GM21528 (cell line): ENCODE results near the gene ANKRD12.
"Not testable (repeated sequence)": the region's sequence is repeated elsewhere in the genome, so short reads cannot be mapped to it uniquely, and the experiment has no call there.

ENCODE experiments used
- ATAC-seq: cut with Tn5 transposase; IDR thresholded peaks from one replicate; pipeline ENCODE4 v1.9.1; 2021; ENCODE audit warnings: mild to moderate bottlenecking, moderate library complexity; ENCODE audit not compliant: unreplicated experiment, low FRiP score

ANKRD12 gene

GRCh38 chr18:9139400-9140039, 2.9 kb downstream of the ANKRD12 start:
- ATAC-seq, result no peak

- no peak for ATAC-seq
Observed at GRCh38 chr18:9140381-9140780, 3.8 kb downstream of the ANKRD12 start.

GRCh38 chr18:9140984-9141383, 4.4 kb downstream of the ANKRD12 start:
- ATAC-seq, result no peak

- no peak for ATAC-seq
Observed at GRCh38 chr18:9146224-9146623, 9.6 kb downstream of the ANKRD12 start.

- ATAC-seq, result peak; percentile 55
Observed at GRCh38 chr18:9147440-9148202, 11.0 kb downstream of the ANKRD12 start.

GRCh38 chr18:9148203-9148552, 11.6 kb downstream of the ANKRD12 start:
- no peak for ATAC-seq

GRCh38 chr18:9150121-9150520, 13.5 kb downstream of the ANKRD12 start:
- no peak for ATAC-seq

GRCh38 chr18:9153256-9153655, 16.7 kb downstream of the ANKRD12 start:
- ATAC-seq, result no peak

GRCh38 chr18:9156604-9157249, 20.1 kb downstream of the ANKRD12 start:
- no peak for ATAC-seq

- no peak for ATAC-seq
Observed at GRCh38 chr18:9157806-9158205, 21.2 kb downstream of the ANKRD12 start.

GRCh38 chr18:9160014-9160413, 23.4 kb downstream of the ANKRD12 start:
- no peak for ATAC-seq

- not testable (repeated sequence) for ATAC-seq
Observed at GRCh38 chr18:9162663-9163062, 26.1 kb downstream of the ANKRD12 start.

GRCh38 chr18:9164149-9164548, 27.6 kb downstream of the ANKRD12 start:
- ATAC-seq, result not testable (repeated sequence)

- ATAC-seq, result not testable (repeated sequence)
Observed at GRCh38 chr18:9165883-9166282, 29.3 kb downstream of the ANKRD12 start.

- not testable (repeated sequence) for ATAC-seq
Observed at GRCh38 chr18:9169515-9169914, 32.9 kb downstream of the ANKRD12 start.

- not testable (repeated sequence) for ATAC-seq
Observed at GRCh38 chr18:9171919-9172318, 35.3 kb downstream of the ANKRD12 start.

GRCh38 chr18:9172506-9173127, 36.0 kb downstream of the ANKRD12 start:
- no peak for ATAC-seq

- no peak for ATAC-seq
Observed at GRCh38 chr18:9173770-9174233, 37.2 kb downstream of the ANKRD12 start.

GRCh38 chr18:9174302-9174701, 37.7 kb downstream of the ANKRD12 start:
- ATAC-seq, result no peak

- ATAC-seq, result no peak
Observed at GRCh38 chr18:9175115-9175514, 38.5 kb downstream of the ANKRD12 start.

- no peak for ATAC-seq
Observed at GRCh38 chr18:9177031-9177430, 40.5 kb downstream of the ANKRD12 start.
